Cardiac muscle cell (in vitro differentiated cells and primary cell): ENCODE data around the gene ANO9. TPM values are rescaled to one million over a fixed set of nuclear protein-coding genes. Genes with fewer than 3 reads are reported as not detected.

ENCODE experiments used
- DNase-seq, 2 donors: peaks; one replicate each; pipeline versions ENCODE4 v3.0.0 to v3.0.0-alpha.2; 2010 to 2017; ENCODE audit warnings: low read depth in 1 of 2, low spot score in 1 of 2
- H3K27ac ChIP-seq: fragments of 200-600 bp; sonication (generic); 2 replicates; pipeline ENCODE4 v1.5.1; 2016
- H3K27me3 ChIP-seq: fragments of 200-600 bp; sonication (generic); 2 replicates; pipeline ENCODE4 v1.6.0; 2016; ENCODE audit warnings: control low read depth
- H3K36me3 ChIP-seq: fragments of 200-600 bp; sonication (generic); 2 replicates; pipeline ENCODE4 v1.5.1; 2016; ENCODE audit warnings: control low read depth
- H3K4me1 ChIP-seq: fragments of 200-600 bp; sonication (generic); 2 replicates; pipeline ENCODE4 v1.8.1; 2017; ENCODE audit warnings: low read depth, mild to moderate bottlenecking, mixed run types
- H3K4me3 ChIP-seq: fragments of 200-600 bp; sonication (generic); 2 replicates; pipeline ENCODE4 v1.5.1; 2016; ENCODE audit warnings: mild to moderate bottlenecking
- H3K9me3 ChIP-seq: fragments of 200-600 bp; sonication (generic); 2 replicates; pipeline ENCODE4 v1.5.1; 2017; ENCODE audit warnings: low read depth, mild to moderate bottlenecking, control low read depth
- CTCF ChIP-seq: IDR thresholded peaks from 2 replicates; pipeline ENCODE4 v1.5.1; 2012; ENCODE audit warnings: low read depth, mild to moderate bottlenecking, low read length
- polyA plus RNA-seq: library from polyadenylated mRNA; unstranded; fragments of >200 nt; fragmentation: Nextera tagmentation; extraction: Ambion mirVana; gene quantifications from 2 replicates; pipeline ENCODE4 v1.2.1, GENCODE V29; 2016
- total RNA-seq: library from RNA; depleted of rRNA; stranded (reverse); fragments of >200 nt; gene quantifications from 2 replicates; pipeline ENCODE4 v1.2.3, GENCODE V29; 2016

Gene ANO9
- total and polyA plus RNA-seq, 2 experiments from 2014 or later = 0.23 to 0.51 TPM

- Histone ChIP-seq H3K27me3 (no peaks in the 10 kb centered on the region), H3K4me3 (no peak overlapping the region), H3K36me3 (no peaks in the 10 kb centered on the region), H3K27ac (no peak overlapping the region), H3K9me3 (no peaks in the 10 kb centered on the region), H3K4me1 (no peaks in the 10 kb centered on the region)
- TF ChIP-seq CTCF = no peak
- no peak for DNase-seq
These were observed 60.8 kb downstream of the ANO9 start for GRCh38 chr11:380996-381395.

DNA sequence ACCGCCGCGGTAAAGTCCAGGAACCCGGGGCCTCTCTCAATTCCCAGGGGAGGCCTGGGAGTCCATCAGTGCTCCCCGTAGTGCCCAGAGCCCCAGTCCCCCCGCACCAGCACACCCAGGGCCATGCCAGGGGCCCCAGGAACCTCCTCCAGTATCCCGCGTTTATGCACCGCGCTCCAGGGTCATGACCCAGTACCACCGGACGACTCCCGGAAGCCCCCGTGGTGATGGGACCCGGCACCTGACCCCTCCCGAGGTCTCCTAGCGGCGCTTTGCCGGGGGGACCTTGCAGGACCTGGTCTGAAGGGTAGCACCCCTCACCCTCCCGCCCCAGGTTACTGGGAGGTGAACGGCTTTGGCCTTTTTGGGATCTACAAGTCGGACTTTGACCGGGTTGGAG, 61.3 kb downstream of the ANO9 start:
- no peaks in the 10 kb centered on the region for H3K36me3 ChIP-seq
- no peak overlapping the region for H3K27ac ChIP-seq
- DNase-seq = no peak
- H3K4me3 ChIP-seq = no peak overlapping the region
- no peaks in the 10 kb centered on the region for H3K27me3 ChIP-seq
- H3K4me1 ChIP-seq = no peaks in the 10 kb centered on the region
- no peaks in the 10 kb centered on the region for H3K9me3 ChIP-seq
- no peak for TF ChIP-seq CTCF

GRCh38 chr11:380095-380480, 61.7 kb downstream of the ANO9 start:
- no peak for TF ChIP-seq CTCF
- H3K27me3 ChIP-seq = no peaks in the 10 kb centered on the region
- no peak overlapping the region for H3K27ac ChIP-seq
- no peaks in the 10 kb centered on the region for H3K9me3 ChIP-seq
- no peaks in the 10 kb centered on the region for H3K4me1 ChIP-seq
- DNase-seq = no peak
- H3K4me3 ChIP-seq = no peak overlapping the region
- no peaks in the 10 kb centered on the region for H3K36me3 ChIP-seq

- no peaks in the 10 kb centered on the region for H3K27me3 ChIP-seq
- H3K36me3 ChIP-seq = no peaks in the 10 kb centered on the region
- H3K4me1 ChIP-seq = no peaks in the 10 kb centered on the region
- TF ChIP-seq CTCF = no peak
- no peak overlapping the region for H3K27ac ChIP-seq
- no peak overlapping the region for H3K4me3 ChIP-seq
- DNase-seq = no peak
- no peaks in the 10 kb centered on the region for H3K9me3 ChIP-seq
These were observed 62.4 kb downstream of the ANO9 start for GRCh38 chr11:379205-380094.

- H3K27me3 ChIP-seq = no peaks in the 10 kb centered on the region
- H3K36me3 ChIP-seq = peaks cover 3% of the 10 kb centered on the region
- H3K4me3 ChIP-seq = no peak overlapping the region
- no peak overlapping the region for H3K27ac ChIP-seq
- H3K4me1 ChIP-seq = no peaks in the 10 kb centered on the region
- DNase-seq = no peak
- no peak for TF ChIP-seq CTCF
- no peaks in the 10 kb centered on the region for H3K9me3 ChIP-seq
These were observed 63.8 kb downstream of the ANO9 start for GRCh38 chr11:377883-378500.
